C4-2B (cell line): Measurements from ENCODE around the gene DBNDD2.

Experiments used
- H3K27ac ChIP-seq: fragments of 450-650 bp; 2 replicates; pipeline ENCODE4 v1.5.1; 2017
- ZFX ChIP-seq: fragments of 450-650 bp; IDR thresholded peaks from 2 replicates; pipeline ENCODE4 v1.6.1; 2017
- TF ChIP-seq, protein P1 (sequence below): fragments of 450-650 bp; conservative IDR thresholded peaks from 2 replicates; pipeline ENCODE4 v1.5.1; 2017; ENCODE audit warnings: mild to moderate bottlenecking

Gene DBNDD2

GRCh38 chr20:45441746-45442145 is 33.7 kb downstream of the DBNDD2 start:
- no peak overlapping the region for H3K27ac ChIP-seq
- TF ChIP-seq, protein P1, sequence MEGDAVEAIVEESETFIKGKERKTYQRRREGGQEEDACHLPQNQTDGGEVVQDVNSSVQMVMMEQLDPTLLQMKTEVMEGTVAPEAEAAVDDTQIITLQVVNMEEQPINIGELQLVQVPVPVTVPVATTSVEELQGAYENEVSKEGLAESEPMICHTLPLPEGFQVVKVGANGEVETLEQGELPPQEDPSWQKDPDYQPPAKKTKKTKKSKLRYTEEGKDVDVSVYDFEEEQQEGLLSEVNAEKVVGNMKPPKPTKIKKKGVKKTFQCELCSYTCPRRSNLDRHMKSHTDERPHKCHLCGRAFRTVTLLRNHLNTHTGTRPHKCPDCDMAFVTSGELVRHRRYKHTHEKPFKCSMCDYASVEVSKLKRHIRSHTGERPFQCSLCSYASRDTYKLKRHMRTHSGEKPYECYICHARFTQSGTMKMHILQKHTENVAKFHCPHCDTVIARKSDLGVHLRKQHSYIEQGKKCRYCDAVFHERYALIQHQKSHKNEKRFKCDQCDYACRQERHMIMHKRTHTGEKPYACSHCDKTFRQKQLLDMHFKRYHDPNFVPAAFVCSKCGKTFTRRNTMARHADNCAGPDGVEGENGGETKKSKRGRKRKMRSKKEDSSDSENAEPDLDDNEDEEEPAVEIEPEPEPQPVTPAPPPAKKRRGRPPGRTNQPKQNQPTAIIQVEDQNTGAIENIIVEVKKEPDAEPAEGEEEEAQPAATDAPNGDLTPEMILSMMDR: no peak
- TF ChIP-seq ZFX: no peak

DNA sequence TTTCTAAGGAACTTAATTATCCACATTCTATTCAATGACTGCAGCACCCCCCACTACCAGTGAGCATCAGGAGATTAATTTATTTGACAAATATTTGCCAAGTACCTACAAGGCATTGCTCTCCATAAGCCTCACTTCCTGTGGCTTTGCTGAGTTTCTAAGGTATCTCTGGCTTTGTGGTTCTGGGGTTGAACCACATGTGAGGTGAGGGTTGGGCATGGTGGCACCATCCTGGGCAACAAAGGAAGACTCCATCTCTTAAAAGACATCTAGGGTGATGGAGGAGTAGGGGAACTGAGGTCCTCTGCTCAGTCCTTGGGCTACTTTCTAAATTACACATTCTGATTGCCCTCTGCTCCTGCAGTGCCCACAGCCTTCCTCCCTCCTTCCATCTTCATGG is 36.0 kb downstream of the DBNDD2 start:
- TF ChIP-seq, protein P1: no peak
- no peak for TF ChIP-seq ZFX
- H3K27ac ChIP-seq: no peak overlapping the region

DNA sequence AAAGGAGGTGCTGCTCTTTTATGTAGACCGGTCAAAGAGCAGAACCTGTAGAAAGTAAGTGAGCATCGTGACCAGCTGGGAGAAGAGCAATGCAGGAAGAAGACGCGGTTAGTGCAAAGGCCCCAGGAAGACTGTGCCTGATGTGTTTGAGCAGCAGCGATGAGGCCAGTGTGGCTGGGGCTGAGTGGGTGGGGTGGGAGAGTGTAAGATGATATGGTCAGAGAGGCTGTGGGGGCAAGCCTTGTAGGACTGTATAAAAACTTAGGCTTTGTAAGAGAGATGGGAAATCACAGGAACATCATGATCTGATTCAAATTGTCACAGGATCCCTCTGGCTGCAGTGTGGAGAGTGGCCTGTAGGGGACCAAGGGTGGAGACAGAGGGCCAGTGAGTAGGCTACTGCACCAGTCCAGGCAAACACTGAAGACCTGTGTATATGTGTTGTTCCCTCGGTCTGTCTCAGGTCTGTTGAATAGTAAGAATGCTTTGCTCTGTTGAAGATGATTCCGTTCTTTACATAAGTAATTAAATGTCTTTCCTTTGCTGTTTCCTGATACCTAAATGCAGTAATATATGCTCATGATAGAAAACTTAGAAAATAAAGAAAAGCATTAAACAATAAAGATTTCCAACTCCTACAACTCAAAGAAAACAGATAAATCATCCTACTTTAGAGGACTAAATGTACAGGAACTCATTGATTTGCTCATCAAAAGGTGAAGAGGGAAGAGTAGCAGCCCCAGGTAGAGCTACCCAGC is 37.9 kb downstream of the DBNDD2 start:
- no peak for TF ChIP-seq ZFX
- TF ChIP-seq, protein P1: peak; percentile 84
- no peak overlapping the region for H3K27ac ChIP-seq

- H3K27ac ChIP-seq: no peak overlapping the region
- TF ChIP-seq, protein P1: no peak
- TF ChIP-seq ZFX: no peak
These were observed 40.2 kb downstream of the DBNDD2 start for GRCh38 chr20:45448270-45448669.

- peak overlapping the region; percentile 17; the same call in 1 of the 2 replicates for H3K27ac ChIP-seq
These were observed 41.4 kb downstream of the DBNDD2 start for GRCh38 chr20:45449528-45449927.

GRCh38 chr20:45450097-45450818 is 42.2 kb downstream of the DBNDD2 start:
- TF ChIP-seq ZFX: no peak
- TF ChIP-seq, protein P1: peak; percentile 82
- H3K27ac ChIP-seq: peak overlapping the region; percentile 17; the same call in 1 of the 2 replicates

More at GRCh38 chr20:45449528-45449927, 41.4 kb downstream of the DBNDD2 start:
- TF ChIP-seq, protein P1: no peak
- no peak for TF ChIP-seq ZFX

DNA sequence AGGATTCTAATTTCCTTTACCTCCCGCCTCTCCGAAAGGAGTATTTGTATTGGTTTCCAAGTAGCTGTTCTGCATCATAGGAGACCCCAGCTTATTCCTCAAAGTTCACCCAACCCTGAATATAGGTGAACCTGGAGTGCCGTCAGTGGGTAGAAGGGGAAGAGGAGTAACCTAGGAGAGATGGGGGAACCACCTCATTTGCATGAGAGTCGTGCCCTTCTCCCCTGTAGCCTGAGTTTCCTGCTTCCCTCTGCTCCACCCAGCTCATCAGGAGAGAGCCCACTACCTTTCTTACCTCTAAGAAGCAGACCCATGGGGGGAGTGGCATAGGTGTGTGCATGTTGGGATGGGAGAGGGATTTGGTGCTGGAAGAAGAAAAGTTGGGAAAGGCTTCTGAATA is 44.1 kb downstream of the DBNDD2 start:
- TF ChIP-seq ZFX: no peak
- TF ChIP-seq, protein P1: no peak
- H3K27ac ChIP-seq: no peak overlapping the region
